GM18861 (cell line): ENCODE data around the gene CENPVL2.
"Not testable (repeated sequence)": the region's sequence is repeated elsewhere in the genome, so short reads cannot be mapped to it uniquely, and the experiment has no call there.

ENCODE experiments used
- ATAC-seq: cut with Tn5 transposase; IDR thresholded peaks from one replicate; pipeline ENCODE4 v1.9.1; 2021; ENCODE audit not compliant: unreplicated experiment

CENPVL2 gene

DNA sequence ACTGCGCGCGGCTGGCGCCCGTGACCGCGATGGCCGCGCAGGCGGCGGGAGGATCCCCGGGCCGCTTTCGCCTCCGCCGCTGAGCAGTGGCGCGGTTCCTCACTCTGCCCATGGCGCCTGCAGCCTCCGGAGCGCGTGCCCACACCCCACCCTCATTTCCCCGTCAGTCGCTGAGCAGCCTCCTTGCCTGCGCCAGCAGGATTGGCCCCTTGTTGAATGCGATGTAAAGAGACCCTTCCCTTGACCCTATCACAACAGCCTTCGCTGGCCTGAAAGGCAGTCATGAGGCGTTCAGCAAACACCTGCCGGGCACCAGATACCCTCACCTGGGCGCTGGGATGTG is at the start of gene CENPVL2:
Gene CENPVL2, minus strand, starts transcription at position 112 of the 343 bp plus-strand sequence. Its CDS starts 0 bp downstream, at position 112.
- ATAC-seq = not testable (repeated sequence)

DNA sequence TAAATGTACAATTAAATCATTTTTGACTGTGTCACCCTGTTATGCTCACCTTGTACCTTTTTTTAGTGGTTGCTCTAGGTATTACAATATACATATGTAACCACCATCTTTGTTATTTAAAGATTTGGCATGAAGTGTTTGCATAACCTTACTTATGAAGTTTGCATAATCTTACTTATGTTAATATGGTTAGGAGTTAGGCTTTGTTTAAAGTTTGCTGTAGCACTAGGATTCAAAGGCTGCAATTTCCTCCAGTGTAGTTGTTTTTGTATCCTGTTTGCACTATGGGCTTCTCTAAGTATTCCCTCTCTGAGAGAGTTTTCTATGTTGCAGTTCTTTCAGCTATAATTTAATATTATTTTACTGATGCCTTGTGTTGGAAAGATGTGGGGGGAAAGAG is 45.6 kb upstream of the CENPVL2 start:
- ATAC-seq = no peak

DNA sequence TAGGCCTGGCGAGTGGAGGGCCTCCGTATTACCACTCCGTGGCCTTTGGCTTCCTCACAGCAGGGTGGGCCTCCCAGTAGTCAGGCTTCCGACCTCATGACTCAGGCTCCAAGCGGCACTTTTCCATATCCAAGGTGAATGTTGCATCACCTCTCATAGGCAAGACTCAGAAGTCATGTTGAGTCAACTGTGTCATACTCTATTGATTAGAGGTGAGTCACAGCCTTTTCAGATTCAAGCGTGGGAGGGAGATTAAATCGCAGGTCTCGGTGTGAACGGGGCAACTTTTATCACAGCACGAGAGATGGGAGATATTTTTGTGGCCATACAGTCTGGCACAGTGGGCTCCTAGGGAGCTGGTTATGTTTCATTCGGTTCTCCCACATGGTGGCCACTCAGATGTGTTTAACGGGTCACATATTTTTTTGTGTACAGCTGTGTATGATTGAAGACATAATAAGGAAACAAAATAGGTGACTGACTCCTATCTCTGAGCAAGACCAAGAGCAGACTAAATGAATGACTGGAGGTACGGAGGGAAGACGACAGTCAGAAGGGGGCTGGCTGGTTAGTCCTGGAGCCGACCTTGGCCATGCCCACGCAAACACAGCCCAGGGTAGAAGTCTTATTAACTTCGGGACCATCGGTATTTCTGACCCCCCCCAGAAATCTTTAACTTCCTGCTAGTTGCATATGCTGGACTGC is 30.5 kb upstream of the CENPVL2 start:
- ATAC-seq = not testable (repeated sequence)

DNA sequence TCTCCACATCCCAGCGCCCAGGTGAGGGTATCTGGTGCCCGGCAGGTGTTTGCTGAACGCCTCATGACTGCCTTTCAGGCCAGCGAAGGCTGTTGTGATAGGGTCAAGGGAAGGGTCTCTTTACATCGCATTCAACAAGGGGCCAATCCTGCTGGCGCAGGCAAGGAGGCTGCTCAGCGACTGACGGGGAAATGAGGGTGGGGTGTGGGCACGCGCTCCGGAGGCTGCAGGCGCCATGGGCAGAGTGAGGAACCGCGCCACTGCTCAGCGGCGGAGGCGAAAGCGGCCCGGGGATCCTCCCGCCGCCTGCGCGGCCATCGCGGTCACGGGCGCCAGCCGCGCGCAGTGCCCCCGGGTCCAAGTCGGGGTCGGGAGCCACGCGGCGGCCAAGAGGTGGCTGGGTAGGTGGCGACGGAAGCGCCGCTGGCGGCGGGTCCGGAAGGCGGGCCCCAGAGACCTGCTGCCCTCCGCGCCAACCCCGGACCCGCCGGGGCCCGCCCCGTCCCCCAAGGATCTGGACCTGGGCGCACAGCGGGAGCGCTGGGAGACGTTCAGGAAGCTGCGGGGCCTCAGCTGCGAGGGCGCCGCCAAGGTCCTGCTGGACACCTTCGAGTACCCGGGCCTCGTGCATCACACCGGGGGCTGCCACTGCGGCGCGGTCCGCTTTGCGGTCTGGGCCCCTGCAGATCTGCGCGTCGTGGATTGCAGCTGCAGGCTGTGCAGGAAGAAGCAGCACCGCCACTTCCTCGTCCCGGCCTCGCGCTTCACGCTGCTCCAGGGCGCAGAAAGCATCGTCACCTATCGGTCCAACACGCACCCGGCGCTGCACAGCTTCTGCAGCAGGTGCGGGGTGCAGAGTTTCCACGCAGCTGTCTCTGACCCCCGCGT is 27.9 kb upstream of the CENPVL2 start, which contains the start of gene CENPVL1:
Gene CENPVL1, plus strand, starts transcription at position 236 of the 888 bp plus-strand sequence. Its CDS starts 0 bp downstream, at position 236.
- not testable (repeated sequence) for ATAC-seq

DNA sequence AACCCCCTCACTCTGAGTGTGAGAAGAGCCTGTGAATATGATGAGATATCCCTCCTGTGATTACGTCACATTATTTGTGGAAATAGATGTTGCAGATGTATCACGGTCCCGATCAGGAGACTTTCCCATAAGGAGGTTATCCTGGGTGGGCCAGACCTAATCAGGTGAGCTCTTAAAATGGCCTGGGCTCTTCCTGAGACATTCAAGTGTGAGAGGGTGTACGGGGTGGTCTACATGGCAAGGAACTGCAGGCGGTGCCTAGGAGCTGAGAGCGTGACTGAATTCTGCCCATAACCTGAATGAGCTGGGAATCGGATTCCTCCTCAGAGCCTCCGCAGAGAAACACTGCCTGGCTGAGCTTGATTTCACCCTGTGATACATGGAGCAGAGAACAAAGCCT is 14.8 kb upstream of the CENPVL2 start:
- ATAC-seq = no peak

DNA sequence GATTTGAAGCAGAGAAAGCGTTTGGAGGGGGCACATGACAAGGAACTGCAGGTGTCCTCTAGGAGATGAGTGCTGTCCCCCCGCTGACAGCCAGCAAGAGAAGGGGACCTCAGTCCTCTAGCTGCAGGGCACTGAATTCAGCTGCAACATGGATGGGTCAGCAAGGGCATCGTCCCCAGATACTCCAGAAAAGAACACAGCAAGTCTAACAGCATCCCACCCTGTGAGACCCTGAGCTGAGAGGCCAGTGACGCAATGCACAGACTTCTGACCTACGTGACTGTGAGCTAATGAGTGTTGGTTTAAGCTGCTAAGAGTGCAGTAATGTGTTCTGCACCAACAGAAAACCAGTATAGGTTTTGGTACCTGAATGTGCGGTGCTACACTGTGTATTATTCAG is 11.6 kb upstream of the CENPVL2 start:
- no peak for ATAC-seq

DNA sequence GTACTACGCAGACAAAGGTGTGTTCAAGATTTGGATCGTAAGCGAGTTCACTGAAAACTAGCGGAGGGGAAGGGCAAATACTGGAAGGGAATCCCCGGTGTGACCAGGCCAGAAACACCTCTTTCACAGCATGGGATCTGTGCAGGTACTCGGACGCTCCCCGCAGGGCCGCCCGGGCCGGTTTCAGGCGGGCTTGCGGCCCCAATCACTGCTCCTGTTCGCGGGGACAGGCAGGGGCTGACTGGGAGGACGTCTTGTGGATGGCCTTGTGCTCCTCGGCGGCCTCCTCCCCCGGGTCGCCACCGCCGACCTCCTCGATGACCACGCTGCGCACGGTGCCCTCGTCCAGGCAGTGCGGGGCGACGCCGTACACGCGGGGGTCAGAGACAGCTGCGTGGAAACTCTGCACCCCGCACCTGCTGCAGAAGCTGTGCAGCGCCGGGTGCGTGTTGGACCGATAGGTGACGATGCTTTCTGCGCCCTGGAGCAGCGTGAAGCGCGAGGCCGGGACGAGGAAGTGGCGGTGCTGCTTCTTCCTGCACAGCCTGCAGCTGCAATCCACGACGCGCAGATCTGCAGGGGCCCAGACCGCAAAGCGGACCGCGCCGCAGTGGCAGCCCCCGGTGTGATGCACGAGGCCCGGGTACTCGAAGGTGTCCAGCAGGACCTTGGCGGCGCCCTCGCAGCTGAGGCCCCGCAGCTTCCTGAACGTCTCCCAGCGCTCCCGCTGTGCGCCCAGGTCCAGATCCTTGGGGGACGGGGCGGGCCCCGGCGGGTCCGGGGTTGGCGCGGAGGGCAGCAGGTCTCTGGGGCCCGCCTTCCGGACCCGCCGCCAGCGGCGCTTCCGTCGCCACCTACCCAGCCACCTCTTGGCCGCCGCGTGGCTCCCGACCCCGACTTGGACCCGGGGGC is 567 bp downstream of the CENPVL2 start:
- ATAC-seq = not testable (repeated sequence)

DNA sequence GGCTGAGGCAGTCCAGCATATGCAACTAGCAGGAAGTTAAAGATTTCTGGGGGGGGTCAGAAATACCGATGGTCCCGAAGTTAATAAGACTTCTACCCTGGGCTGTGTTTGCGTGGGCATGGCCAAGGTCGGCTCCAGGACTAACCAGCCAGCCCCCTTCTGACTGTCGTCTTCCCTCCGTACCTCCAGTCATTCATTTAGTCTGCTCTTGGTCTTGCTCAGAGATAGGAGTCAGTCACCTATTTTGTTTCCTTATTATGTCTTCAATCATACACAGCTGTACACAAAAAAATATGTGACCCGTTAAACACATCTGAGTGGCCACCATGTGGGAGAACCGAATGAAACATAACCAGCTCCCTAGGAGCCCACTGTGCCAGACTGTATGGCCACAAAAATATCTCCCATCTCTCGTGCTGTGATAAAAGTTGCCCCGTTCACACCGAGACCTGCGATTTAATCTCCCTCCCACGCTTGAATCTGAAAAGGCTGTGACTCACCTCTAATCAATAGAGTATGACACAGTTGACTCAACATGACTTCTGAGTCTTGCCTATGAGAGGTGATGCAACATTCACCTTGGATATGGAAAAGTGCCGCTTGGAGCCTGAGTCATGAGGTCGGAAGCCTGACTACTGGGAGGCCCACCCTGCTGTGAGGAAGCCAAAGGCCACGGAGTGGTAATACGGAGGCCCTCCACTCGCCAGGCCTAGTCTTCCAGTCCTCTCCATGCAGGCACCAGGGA is 2.8 kb downstream of the CENPVL2 start:
- not testable (repeated sequence) for ATAC-seq

DNA sequence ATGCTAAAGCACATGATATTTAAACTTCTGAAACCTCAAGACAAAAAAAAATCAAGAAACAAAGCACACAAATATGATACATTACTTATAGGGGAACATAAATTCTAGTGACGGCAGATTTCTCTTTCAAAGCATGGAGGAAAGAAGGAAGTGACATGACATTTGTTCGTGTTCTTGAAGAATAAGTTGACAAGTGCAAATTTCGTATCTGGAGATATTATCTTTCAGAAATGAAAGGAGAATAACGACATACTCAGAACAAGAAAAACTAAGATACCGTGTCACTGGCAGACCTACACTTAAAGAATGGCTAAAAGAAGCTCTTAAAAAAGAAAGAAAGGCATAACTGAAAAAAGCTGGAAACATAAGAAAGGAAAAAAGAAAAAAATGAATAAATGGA is 16.6 kb downstream of the CENPVL2 start:
- ATAC-seq = no peak

DNA sequence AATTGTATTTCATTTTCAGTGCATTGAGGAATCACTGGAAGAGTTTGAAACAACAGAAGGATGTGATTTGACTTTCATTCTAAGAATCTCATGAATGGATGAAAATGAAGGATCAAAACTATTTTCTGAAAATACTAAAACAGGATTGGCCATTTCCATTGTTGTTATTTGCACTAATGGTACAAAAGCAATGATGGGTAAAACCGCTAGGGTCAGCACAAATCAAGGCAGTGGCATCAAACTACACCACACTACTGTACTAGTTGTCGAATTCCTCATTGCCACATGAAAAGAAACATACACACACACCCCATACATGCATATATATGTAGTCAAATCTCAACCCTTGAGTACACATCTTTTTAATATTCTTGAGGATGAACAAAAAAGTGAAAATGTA is 39.3 kb downstream of the CENPVL2 start:
- no peak for ATAC-seq

DNA sequence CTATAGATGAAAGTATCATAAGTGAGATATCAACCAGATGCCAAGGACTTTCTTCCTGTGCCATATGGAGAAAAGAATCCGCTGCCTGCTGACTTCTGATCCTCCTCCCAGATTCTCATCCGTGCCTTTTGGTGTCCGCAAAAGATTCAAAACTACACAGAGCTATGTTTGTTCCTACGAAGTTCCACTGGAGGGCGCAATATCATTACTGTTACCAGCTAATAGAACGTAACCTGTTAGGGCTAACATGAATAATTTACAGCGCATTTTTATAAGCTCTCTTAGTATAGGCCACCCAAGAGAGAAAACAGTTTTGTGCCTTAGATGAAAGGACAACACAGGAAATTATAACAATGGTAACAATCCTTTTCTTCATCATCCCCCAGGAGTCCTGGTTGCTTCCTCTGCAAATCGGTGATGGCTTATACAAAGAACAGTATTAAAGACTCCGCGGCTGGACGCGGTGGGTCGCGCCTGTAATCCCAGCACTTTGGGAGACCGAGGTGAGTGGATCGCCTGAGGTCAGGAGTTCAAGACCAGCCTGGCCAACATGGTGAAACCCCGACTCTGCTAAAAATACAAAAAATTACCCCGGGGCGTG is 41.1 kb downstream of the CENPVL2 start:
- no peak for ATAC-seq

DNA sequence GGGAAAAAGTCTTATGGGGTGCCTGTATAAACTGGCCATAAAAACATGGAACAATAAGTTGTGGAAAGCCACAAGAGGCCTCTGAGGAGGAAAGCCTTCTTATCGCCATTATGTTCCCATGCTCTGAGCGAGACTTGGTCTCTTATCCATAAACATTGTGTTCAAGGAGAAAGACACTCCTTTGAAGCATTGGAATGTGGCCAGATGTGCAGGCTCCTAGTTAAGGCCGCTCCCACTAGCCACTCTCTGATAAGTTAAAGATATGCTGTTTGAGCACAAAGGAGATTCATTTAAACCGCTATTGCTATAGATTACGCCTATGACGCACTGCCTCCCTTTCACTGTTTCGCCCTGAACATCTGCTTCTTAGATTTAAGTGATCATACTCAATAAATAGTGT is 46.1 kb downstream of the CENPVL2 start:
- not testable (repeated sequence) for ATAC-seq
